CD4-positive, alpha-beta T cell (primary cell): ENCODE results near the gene VPS36. TPM values are rescaled to one million over a fixed set of nuclear protein-coding genes. Genes with fewer than 3 reads are reported as not detected.
"Not testable (repeated sequence)": the region's sequence is repeated elsewhere in the genome, so short reads cannot be mapped to it uniquely, and the experiment has no call there.

Source experiments
- ATAC-seq: fragments of 200-7000 bp; cut with Tn5 transposase; one replicate; pipeline ENCODE4 v1.10.0; 2022; ENCODE audit warnings: mild to moderate bottlenecking; ENCODE audit not compliant: poor library complexity
- CTCF ChIA-PET: fragments of 350-600 bp; sonication (Branson Sonifier 250); formaldehyde crosslinking; loops from one replicate; lab custom pipeline; 2021; ENCODE audit warnings: antibody characterized with exemption, inconsistent platforms; lab: Charles Lee
- POLR2A ChIA-PET: fragments of 350-600 bp; sonication (Branson Sonifier 250); formaldehyde crosslinking; loops from one replicate; lab custom pipeline; 2021; ENCODE audit warnings: antibody characterized with exemption, inconsistent platforms; lab: Charles Lee
- DNase-seq, 14 experiments: peaks; one replicate each; pipeline ENCODE4 v3.0.0-alpha.2; 2013 to 2020; ENCODE audit warnings: mixed read lengths in 2 of 14
- H3K27ac ChIP-seq, 2 donors: one replicate each; pipeline versions ENCODE4 v1.5.1 to v1.7.0; 2013; ENCODE audit warnings: low read length in 2 of 2, low read depth in 1 of 2, mild to moderate bottlenecking in 1 of 2
- H3K27me3 ChIP-seq, 2 experiments: 1 replicate in 1 of 2; 2 replicates in 1 of 2; pipeline versions ENCODE4 v1.6.1 to v1.7.0; 2013; ENCODE audit warnings: low read length in 2 of 2, control low read depth in 1 of 2, mild to moderate bottlenecking in 1 of 2, moderate library complexity in 1 of 2; ENCODE audit not compliant: insufficient read depth in 2 of 2, control insufficient read depth in 1 of 2
- H3K36me3 ChIP-seq: one replicate; pipeline ENCODE4 v1.6.1; 2013; ENCODE audit warnings: low read length, control low read depth; ENCODE audit not compliant: insufficient read depth
- H3K4me1 ChIP-seq: one replicate; pipeline ENCODE4 v1.6.1; 2013; ENCODE audit warnings: low read length, control low read depth; ENCODE audit not compliant: insufficient read depth
- H3K4me3 ChIP-seq: one replicate; pipeline ENCODE4 v1.5.1; 2013; ENCODE audit warnings: mild to moderate bottlenecking, low read length, moderate library complexity
- H3K9me3 ChIP-seq, 2 experiments: 1 replicate in 1 of 2; 2 replicates in 1 of 2; pipeline versions ENCODE4 v1.6.1 to v1.7.0; 2013; ENCODE audit warnings: low read length in 2 of 2, mild to moderate bottlenecking in 2 of 2, control low read depth in 1 of 2, moderate library complexity in 1 of 2; ENCODE audit not compliant: control insufficient read depth in 1 of 2, insufficient read depth in 1 of 2
- H3K27ac Mint-ChIP-seq: one replicate; pipeline ENCODE4 v1.8.0; 2020; ENCODE audit warnings: mixed read lengths
- H3K27me3 Mint-ChIP-seq: one replicate; pipeline ENCODE4 v1.8.0; 2021; ENCODE audit warnings: mixed read lengths
- H3K36me3 Mint-ChIP-seq: one replicate; pipeline ENCODE4 v1.8.0; 2021; ENCODE audit warnings: low read depth, mixed read lengths
- H3K4me1 Mint-ChIP-seq: one replicate; pipeline ENCODE4 v1.8.0; 2021; ENCODE audit warnings: low read depth, mixed read lengths
- H3K4me3 Mint-ChIP-seq: one replicate; pipeline ENCODE4 v1.8.0; 2020; ENCODE audit warnings: mild to moderate bottlenecking, mixed read lengths
- H3K9me3 Mint-ChIP-seq: one replicate; pipeline ENCODE4 v1.8.0; 2020; ENCODE audit warnings: mixed read lengths
- intact Hi-C, 2 experiments: fragments of 100-400 bp; cut with DNase I in 1 of 2; cut with micrococcal nuclease in 1 of 2; formaldehyde crosslinking; loops; one replicate each; pipeline versions ENCODE4 v1.15.1 to v1.9.0; 2023 to 2025; cut with DNase I, micrococcal nuclease
- total RNA-seq, 174 experiments: library from RNA in 2 of 174; stranded (reverse) in 2 of 174; gene quantifications; one replicate each; pipeline ENCODE4 v1.2.3 and lab custom pipeline; 2021 to 2026
- TF ChIP-seq, protein P1 (sequence below): fragments of 200-600 bp; IDR thresholded peaks from one replicate; pipeline ENCODE4 v1.8.0; 2022; ENCODE audit warnings: antibody characterized with exemption, mild to moderate bottlenecking

VPS36 gene
- total RNA-seq, 2 experiments from 2014 or later = 29.9 to 31.0 TPM

GRCh38 chr13:52374873-52375411 is 75.5 kb downstream of the VPS36 start:
- intact Hi-C loops = no loop called here
- Histone ChIP-seq H3K27me3 (no peaks in the 10 kb centered on the region), H3K27ac (no peak overlapping the region), H3K36me3 (no peaks in the 10 kb centered on the region), H3K4me1 (no peaks in the 10 kb centered on the region), H3K4me3 (no peak overlapping the region), H3K9me3 (no peaks in the 10 kb centered on the region)
- TF ChIP-seq, protein P1, sequence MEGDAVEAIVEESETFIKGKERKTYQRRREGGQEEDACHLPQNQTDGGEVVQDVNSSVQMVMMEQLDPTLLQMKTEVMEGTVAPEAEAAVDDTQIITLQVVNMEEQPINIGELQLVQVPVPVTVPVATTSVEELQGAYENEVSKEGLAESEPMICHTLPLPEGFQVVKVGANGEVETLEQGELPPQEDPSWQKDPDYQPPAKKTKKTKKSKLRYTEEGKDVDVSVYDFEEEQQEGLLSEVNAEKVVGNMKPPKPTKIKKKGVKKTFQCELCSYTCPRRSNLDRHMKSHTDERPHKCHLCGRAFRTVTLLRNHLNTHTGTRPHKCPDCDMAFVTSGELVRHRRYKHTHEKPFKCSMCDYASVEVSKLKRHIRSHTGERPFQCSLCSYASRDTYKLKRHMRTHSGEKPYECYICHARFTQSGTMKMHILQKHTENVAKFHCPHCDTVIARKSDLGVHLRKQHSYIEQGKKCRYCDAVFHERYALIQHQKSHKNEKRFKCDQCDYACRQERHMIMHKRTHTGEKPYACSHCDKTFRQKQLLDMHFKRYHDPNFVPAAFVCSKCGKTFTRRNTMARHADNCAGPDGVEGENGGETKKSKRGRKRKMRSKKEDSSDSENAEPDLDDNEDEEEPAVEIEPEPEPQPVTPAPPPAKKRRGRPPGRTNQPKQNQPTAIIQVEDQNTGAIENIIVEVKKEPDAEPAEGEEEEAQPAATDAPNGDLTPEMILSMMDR = no peak
- ATAC-seq = no peak
- Mint-ChIP-seq H3K4me1 (no peaks in the 10 kb centered on the region), H3K4me3 (no peak overlapping the region), H3K27ac (no peak overlapping the region), H3K36me3 (no peaks in the 10 kb centered on the region), H3K27me3 (no peaks in the 10 kb centered on the region), H3K9me3 (no peaks in the 10 kb centered on the region)
- ChIA-PET POLR2A (no interaction called here), CTCF (no interaction called here)
- no peak for DNase-seq

- H3K27me3 Mint-ChIP-seq = no peaks in the 10 kb centered on the region
- POLR2A ChIA-PET = no interaction called here
Measured at GRCh38 chr13:52374389-52374788, 76.0 kb downstream of the VPS36 start.

DNA sequence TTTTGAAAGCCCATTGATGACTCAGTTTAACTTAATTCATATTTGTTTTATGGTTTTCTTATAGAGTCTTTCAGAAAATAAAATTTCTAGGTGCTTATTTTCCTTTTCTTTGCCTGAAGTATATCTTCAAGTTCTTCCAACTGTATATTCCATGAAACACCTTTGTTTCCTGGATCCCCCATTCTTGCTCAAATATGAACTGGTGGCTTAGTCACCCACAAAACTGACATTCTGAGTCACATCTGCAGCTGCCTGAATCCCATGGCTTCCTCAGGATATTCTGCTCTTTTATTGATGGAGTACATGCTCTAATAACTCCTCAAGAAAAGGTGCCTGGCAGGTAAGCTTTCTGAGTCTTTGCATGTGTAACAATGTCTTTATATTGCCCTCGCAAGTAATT is 77.2 kb downstream of the VPS36 start:
- DNase-seq, H3K36me3 ChIP-seq, H3K27me3 Mint-ChIP-seq, H3K27ac ChIP-seq, H3K4me1 Mint-ChIP-seq, H3K4me1 ChIP-seq, H3K4me3 ChIP-seq, H3K4me3 Mint-ChIP-seq, POLR2A ChIA-PET, ATAC-seq, H3K9me3 ChIP-seq, CTCF ChIA-PET, H3K27ac Mint-ChIP-seq, H3K36me3 Mint-ChIP-seq, H3K9me3 Mint-ChIP-seq, intact Hi-C loops, H3K27me3 ChIP-seq: not testable (repeated sequence)

More at GRCh38 chr13:52374389-52374788, 76.0 kb downstream of the VPS36 start:
- Histone ChIP-seq H3K36me3 (no peaks in the 10 kb centered on the region), H3K4me3 (no peak overlapping the region), H3K9me3 (no peaks in the 10 kb centered on the region), H3K27ac (no peak overlapping the region), H3K27me3 (no peaks in the 10 kb centered on the region), H3K4me1 (no peaks in the 10 kb centered on the region)
- intact Hi-C loops = no loop called here
- no peak for DNase-seq
- CTCF ChIA-PET = no interaction called here
- Mint-ChIP-seq H3K9me3 (no peaks in the 10 kb centered on the region), H3K36me3 (no peaks in the 10 kb centered on the region), H3K4me1 (no peaks in the 10 kb centered on the region), H3K27ac (no peak overlapping the region), H3K4me3 (no peak overlapping the region)
- TF ChIP-seq, protein P1 = no peak
- ATAC-seq = no peak

DNA sequence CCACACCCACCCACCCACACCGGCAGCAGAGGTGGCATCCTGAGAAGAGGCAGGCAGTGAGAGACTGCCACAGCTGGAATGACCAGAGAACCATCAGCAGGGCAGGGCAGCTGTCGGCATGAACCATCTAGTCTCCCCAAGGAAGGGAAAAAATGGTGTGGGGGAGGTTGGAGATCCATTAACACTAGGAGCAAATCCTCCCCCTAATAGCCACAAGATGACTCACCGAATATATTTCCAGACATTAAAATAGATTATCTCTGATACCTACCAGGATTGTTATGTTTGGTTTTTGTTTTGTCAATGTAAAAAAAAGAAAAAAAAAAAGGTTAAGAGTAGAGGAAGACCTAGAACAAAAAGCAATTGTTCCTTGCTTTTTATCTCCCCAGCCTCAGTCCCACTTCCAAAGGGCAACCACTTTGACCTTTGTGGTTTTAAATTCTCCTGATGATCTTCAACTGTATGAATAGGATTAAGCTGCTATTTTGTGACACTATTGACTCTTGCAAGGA is 78.6 kb downstream of the VPS36 start:
- H3K4me3 Mint-ChIP-seq = no peak overlapping the region
- H3K9me3 Mint-ChIP-seq = no peaks in the 10 kb centered on the region
- H3K4me1 ChIP-seq = no peaks in the 10 kb centered on the region
- H3K36me3 ChIP-seq = no peaks in the 10 kb centered on the region
- TF ChIP-seq, protein P1 = no peak
- no peak overlapping the region for H3K4me3 ChIP-seq
- DNase-seq (no peak), ATAC-seq (no peak)
- H3K27ac ChIP-seq = no peak overlapping the region
- H3K36me3 Mint-ChIP-seq = no peaks in the 10 kb centered on the region
- CTCF ChIA-PET = interaction anchor here (1.1 kb wide), 1 partner anchor 79 kb away, joined by 3 read pairs; no protein-coding TSS in a partner anchor
- no peaks in the 10 kb centered on the region for H3K4me1 Mint-ChIP-seq
- no peaks in the 10 kb centered on the region for H3K27me3 ChIP-seq
- H3K9me3 ChIP-seq = no peaks in the 10 kb centered on the region
- POLR2A ChIA-PET = no interaction called here
- no peaks in the 10 kb centered on the region for H3K27me3 Mint-ChIP-seq
- intact Hi-C loops = no loop called here
- H3K27ac Mint-ChIP-seq = no peak overlapping the region
